GM18873 (cell line): ENCODE results near the gene CSF1R.

Experiments used
- ATAC-seq: cut with Tn5 transposase; IDR thresholded peaks from one replicate; pipeline ENCODE4 v1.9.1; 2021; ENCODE audit warnings: mild to moderate bottlenecking, moderate library complexity, moderate number of reproducible peaks; ENCODE audit not compliant: unreplicated experiment, low FRiP score

The CSF1R gene

GRCh38 chr5:150075233-150075632, 11.1 kb downstream of the CSF1R start:
- no peak for ATAC-seq

- ATAC-seq: no peak
Observed at GRCh38 chr5:150073677-150074076, 12.7 kb downstream of the CSF1R start.

GRCh38 chr5:150073086-150073625, 13.2 kb downstream of the CSF1R start:
- ATAC-seq: no peak

GRCh38 chr5:150070821-150071220, 15.5 kb downstream of the CSF1R start:
- ATAC-seq: no peak

DNA sequence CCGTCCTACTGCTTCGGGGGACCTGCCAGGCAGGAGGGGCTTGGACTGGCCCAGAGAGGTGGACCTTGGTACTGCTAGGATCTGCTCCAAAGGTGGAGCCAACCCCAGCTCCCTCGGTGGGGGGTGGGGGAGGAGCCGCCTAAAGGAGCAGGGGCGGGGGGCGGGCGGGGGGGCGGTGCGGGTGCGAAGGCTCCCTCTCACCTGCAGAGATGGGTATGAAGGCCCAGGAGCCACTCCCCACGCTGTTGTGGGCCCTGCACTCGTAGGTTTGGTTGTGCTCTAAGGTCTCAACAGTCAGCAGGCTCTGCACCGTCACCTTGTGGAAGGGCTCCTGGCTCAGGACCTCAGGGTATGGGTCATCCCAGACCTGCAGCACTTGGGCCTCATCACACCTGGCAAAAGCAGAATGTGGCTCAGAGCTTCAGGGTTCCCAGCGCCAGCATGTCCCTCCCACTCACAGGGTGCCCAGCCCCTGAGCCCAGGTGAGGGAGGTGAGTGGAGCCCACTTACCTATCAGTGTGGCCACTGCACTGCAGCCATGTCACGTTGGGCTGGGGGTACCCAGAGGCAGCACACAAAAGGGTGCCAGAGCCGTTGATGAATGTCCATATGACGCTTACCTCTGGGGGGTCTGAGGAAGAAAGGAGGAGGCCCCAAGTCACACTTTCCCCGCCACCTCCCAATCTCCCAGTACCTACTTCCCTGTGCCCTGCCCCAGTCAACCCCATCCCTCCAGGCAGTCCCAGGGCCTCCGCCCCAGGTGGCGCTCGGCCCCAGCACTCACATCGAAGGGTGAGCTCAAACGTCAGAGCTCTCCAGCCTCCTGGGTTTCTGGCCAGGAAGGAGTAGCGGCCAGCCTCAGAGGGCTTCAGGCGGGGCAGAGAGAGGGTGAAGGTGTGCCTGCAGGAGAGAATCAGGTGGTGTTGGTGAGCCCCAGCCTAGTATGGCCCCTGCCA, 16.4 kb downstream of the CSF1R start:
- no peak for ATAC-seq

GRCh38 chr5:150068961-150069645, 17.3 kb downstream of the CSF1R start:
- ATAC-seq: no peak

DNA sequence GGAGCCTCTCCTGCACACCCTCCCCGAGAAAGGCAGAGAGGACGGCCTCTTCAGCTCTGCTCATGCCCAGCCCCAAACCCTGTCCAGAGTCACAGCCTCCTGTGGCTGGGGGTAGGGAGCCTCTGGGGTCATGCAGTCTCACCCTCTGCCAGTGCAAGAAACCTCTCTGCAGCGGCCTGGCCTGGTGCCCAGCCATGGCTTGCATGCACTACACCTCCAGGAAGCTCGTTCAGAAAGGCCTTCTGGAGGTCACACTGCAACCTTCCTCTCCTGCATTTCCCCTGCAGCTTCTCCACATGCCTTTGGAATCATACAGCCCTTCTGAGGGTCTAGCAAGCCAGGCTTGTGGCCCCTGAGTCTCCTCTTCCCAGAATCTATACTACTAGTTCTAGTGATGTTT, 17.9 kb downstream of the CSF1R start:
- ATAC-seq: no peak

DNA sequence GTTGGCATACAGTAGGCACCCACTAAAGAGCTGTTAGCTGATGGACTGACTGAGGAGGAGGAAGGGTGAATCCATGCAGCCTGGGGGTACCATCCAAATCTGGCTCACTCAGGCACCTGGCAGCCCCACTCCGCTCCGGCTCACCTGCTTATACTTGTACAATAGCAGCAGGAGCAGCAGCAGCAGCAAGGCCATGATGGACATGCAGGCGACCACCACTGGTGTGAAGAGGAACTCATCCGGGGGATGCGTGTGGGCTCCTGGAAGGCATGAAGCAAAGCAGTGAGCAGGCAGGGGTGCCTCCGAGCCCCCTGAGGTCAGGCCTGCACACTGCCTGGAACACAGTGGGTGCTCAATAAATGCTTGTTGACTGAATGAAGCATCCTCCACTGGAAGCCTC, 18.3 kb downstream of the CSF1R start:
- no peak for ATAC-seq

- no peak for ATAC-seq
Observed at GRCh38 chr5:150067405-150067960, 18.9 kb downstream of the CSF1R start.

DNA sequence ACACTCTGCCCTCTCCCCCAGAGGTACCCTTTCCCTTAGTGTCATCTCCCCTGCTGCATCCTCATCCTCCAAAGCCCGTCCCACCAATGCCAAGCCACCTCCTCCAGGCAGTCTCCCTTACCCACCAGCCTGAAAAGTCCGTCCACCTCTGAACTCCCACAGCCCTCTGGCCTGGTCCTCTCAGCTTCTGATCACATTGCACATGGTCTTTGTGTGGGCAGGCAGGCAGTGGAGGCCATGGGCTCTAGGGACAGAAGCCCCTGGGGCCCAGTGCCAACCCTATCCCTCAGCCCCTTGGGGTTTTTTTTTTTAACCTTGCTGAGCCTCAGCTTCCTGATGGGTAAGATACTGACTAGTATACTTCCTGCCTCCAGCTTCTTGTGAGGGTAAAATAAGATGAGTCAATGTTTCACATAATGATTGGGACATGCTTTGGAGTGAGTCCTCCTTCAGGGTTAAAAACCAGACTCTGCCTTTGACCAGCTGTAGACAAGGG, 19.4 kb downstream of the CSF1R start:
- ATAC-seq: no peak

DNA sequence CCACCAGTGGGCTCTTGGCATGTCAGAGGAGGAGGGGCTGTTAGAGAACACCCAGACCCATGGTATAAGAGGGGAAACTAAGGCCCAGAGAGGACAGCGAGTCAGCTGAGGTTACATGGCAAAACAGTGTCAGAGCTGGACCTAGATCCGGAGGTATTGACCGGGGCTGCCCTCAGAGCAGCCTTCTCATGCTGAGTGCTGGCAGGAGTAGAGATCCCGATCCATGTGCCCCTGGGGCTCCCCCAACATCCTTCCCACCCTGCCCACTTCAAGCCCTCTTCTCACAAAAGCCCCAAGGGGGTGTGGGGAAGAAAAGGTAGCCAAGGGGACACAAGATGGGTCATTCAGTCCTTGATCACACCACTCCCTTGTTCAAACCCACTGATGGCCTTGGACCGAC, 19.9 kb downstream of the CSF1R start:
- no peak for ATAC-seq

DNA sequence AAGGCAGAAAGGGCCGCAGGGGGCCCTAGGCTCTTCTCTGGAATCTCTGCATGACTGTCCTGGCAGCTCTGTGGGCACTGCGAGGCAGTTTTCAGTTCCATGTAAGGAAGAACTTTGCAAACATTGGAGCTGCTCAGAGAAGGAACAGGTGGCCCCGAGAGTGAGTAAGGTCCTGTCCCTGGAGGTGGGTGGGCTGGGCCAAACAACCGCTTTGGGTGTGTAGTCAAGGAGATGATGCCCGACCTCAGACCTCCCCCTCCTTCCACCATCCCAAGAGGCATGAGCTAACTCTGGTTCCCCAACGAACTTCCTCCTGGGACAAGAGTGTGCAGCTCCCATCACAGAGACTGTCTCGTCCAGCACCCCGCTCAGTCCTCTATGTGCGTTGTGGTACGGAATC, 20.5 kb downstream of the CSF1R start:
- ATAC-seq: no peak

GRCh38 chr5:150065346-150065745, 21.0 kb downstream of the CSF1R start:
- ATAC-seq: no peak

DNA sequence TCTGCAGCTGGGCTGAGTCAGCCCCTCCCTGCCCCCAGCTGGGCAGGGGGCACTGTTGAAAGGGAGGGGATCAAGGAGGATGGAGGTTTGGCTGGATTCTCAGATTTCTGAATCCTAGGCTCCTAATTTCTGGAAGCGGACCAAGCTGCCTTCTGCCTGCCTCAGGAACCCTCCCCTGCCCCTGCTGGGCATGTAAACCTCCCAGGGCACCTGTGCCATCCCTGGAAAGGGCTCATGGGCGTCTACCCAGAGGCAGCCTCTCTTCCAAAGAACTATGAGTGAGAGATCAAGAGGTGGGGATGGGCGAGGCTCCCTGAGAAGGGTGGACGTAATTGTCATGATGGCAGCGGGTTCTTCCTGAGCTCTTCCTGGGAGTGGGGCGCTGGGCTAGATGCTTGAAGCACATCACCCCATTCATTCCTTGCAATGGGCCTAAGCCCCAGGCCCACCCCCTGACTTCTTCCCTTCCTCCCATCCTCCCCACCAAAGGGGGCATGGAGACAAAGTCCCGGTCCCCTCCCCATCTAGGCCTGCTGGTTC, 21.6 kb downstream of the CSF1R start:
- no peak for ATAC-seq

GRCh38 chr5:150063638-150064037, 22.7 kb downstream of the CSF1R start:
- ATAC-seq: no peak

DNA sequence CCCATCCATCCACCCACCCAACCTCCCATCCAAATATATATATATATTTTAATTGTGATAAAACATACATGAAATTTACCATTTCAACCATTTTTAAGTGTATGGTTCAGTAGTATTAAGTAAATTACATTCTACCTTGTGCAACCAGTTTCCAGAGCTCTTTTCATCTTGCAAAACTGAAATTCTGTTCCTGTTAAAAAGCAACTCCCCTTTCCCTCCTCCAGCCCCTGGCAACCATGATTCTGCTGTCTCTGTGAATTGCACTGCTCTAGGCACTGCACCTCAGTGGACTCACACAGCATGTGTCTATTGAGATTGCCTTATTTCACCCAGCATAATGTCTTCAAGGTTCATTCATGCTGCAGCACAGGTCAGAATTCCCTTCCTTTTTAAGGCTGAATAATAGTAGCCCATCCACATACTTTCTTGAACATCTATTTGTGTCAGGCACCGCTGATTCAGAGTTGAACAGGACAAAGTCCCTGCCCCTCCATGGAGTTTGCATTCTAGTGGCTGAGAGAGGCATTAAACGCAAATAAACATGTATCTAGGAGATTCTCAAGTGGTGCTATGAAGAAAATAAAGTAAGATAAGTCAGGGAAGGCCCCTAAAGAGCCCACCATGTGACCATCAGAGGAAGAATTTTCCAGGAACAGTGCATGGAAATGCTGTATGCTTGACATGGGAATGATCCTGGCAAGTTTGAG, 24.0 kb downstream of the CSF1R start:
- ATAC-seq: no peak

GRCh38 chr5:150061538-150061995, 24.8 kb downstream of the CSF1R start:
- ATAC-seq: no peak

- ATAC-seq: no peak
Observed at GRCh38 chr5:150060471-150060870, 25.9 kb downstream of the CSF1R start.

GRCh38 chr5:150059623-150060022, 26.7 kb downstream of the CSF1R start:
- no peak for ATAC-seq
